Retinal pigment epithelial cell (primary cell): ENCODE data around the gene RNF111.

ENCODE experiments used
- DNase-seq: peaks from one replicate; pipeline ENCODE4 v3.0.0-alpha.2; 2010; ENCODE audit warnings: low read depth
- H3K4me3 ChIP-seq: 2 replicates; pipeline ENCODE4 v1.5.1; 2011; ENCODE audit warnings: mild to moderate bottlenecking, low read length, control low read depth, moderate library complexity
- TF ChIP-seq, protein P1 (sequence below): conservative IDR thresholded peaks from 2 replicates; pipeline ENCODE4 v1.5.1; 2011; ENCODE audit warnings: low read depth, low read length, control low read depth, inconsistent platforms

Gene RNF111

GRCh38 chr15:59131969-59132562 is 144.6 kb downstream of the RNF111 start:
- DNase-seq, result no peak
- TF ChIP-seq, protein P1, sequence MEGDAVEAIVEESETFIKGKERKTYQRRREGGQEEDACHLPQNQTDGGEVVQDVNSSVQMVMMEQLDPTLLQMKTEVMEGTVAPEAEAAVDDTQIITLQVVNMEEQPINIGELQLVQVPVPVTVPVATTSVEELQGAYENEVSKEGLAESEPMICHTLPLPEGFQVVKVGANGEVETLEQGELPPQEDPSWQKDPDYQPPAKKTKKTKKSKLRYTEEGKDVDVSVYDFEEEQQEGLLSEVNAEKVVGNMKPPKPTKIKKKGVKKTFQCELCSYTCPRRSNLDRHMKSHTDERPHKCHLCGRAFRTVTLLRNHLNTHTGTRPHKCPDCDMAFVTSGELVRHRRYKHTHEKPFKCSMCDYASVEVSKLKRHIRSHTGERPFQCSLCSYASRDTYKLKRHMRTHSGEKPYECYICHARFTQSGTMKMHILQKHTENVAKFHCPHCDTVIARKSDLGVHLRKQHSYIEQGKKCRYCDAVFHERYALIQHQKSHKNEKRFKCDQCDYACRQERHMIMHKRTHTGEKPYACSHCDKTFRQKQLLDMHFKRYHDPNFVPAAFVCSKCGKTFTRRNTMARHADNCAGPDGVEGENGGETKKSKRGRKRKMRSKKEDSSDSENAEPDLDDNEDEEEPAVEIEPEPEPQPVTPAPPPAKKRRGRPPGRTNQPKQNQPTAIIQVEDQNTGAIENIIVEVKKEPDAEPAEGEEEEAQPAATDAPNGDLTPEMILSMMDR, result no peak
- no peak overlapping the region for H3K4me3 ChIP-seq

DNA sequence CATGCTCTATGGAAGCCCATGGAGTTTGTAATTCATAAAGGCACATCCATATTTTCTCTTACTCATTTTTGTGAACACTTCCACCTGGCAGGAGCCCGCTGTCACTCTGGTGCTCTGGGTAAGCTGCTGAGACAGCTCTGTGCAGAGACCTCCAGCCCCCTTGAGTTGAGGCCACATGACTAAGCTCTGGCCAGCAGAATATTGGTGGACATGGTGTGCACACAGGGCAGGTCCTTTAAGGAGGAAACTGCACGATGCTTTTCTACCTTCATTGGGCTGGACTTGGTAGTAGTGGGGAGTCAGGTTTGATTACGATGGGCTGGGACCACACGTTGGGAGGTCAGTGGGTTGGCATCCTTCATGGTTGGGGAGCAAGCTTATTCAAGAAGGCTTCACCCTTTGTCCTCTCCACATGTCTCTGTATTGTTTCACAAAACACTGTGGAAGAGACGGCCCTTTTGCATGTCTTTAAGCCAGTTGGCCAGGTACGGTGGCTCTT is 146.5 kb downstream of the RNF111 start:
- H3K4me3 ChIP-seq, result no peak overlapping the region
- TF ChIP-seq, protein P1, result no peak
- no peak for DNase-seq

DNA sequence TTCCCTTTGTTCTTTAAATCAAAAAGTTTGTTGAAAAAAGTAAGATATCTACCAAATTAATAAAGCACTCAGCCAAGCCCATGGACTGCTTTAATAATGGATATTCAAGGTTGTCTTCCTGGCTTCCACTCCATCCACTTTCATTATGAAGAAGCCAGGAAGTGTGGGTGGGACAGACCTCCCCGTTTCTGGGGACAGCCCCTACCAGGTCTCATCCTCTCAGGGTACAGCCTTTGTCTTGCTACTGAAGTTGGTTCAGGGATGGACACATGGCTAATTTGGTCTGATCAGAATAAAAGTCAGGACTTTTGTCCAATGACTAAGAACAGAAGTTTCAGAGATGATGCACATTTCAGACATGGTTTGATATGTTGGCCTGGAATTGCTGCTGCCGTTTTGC is 150.1 kb downstream of the RNF111 start:
- H3K4me3 ChIP-seq, result no peak overlapping the region
- DNase-seq, result no peak
- TF ChIP-seq, protein P1, result no peak

- no peak overlapping the region for H3K4me3 ChIP-seq
- no peak for DNase-seq
- TF ChIP-seq, protein P1, result peak; percentile 77
Measured at GRCh38 chr15:59138243-59138642, 150.8 kb downstream of the RNF111 start.

- no peak overlapping the region for H3K4me3 ChIP-seq
- TF ChIP-seq, protein P1, result no peak
- DNase-seq, result peak; percentile 51
Measured at GRCh38 chr15:59140422-59141226, 153.2 kb downstream of the RNF111 start.

DNA sequence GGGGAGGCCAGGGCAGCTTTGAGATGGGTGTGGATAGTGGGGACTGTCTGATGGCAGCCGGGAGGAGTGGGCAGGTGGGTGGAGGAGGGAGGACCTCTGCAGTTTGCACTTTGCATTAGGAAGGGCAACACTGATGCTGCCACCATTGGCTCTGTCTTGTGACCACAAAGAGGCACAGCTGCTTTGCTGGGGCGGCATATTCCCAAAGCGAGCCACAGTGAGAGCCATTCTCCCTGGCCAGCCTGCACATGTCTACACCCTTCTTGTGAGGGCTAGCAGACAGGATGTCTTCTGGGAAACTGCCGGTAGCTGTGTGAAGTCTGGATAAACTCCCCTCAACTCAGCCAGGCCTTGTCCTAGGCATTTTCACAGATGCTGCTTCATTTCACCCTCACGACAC is 155.8 kb downstream of the RNF111 start:
- DNase-seq, result no peak
- no peak overlapping the region for H3K4me3 ChIP-seq
- TF ChIP-seq, protein P1, result no peak
